A549 (cell line): ENCODE measurements around the gene ADGRA3.

Experiments
- CBX2 ChIP-seq: fragments of 200-600 bp; sonication (generic); IDR thresholded peaks from 2 replicates; pipeline ENCODE4 v1.6.1; 2016; ENCODE audit warnings: low read depth, mild to moderate bottlenecking, borderline replicate concordance
- CTCF ChIP-seq: fragments of >200 bp; sonication (Bioruptor Twin); formaldehyde crosslinking; IDR thresholded peaks from 3 replicates; pipeline ENCODE4 v1.5.1; 2016
- EP300 ChIP-seq, 2 experiments: fragments of >200 bp; sonication (Bioruptor Twin); formaldehyde crosslinking; IDR thresholded peaks; 2 replicates in 1 of 2; 3 replicates in 1 of 2; pipeline ENCODE4 v1.6.1; 2016 to 2017
- HOXA7 ChIP-seq: fragments of 250-450 bp; sonication (Bioruptor Pico); IDR thresholded peaks from 2 replicates; pipeline ENCODE4 v1.5.0; 2020; ENCODE audit warnings: mild to moderate bottlenecking, moderate library complexity
- POLR2A ChIP-seq: IDR thresholded peaks from 2 replicates; pipeline ENCODE4 v1.6.1; 2012; ENCODE audit warnings: mild to moderate bottlenecking, low read length
- REST ChIP-seq: fragments of 200-600 bp; sonication (generic); IDR thresholded peaks from 2 replicates; pipeline ENCODE4 v1.6.1; 2016; ENCODE audit warnings: antibody characterized with exemption, mild to moderate bottlenecking, moderate library complexity
- RFX5 ChIP-seq: fragments of 450-650 bp; IDR thresholded peaks from 2 replicates; pipeline ENCODE4 v1.7.1; 2014; ENCODE audit warnings: antibody characterized with exemption, mild to moderate bottlenecking, moderate library complexity

- TF ChIP-seq CBX2, result no peak
- TF ChIP-seq CTCF, result no peak
- no peak for TF ChIP-seq RFX5
- TF ChIP-seq EP300 (IDR thresholded peaks at IDR 0.05), result no peak
- no peak for TF ChIP-seq REST
- no peak for TF ChIP-seq HOXA7 (CRISPR knock-in tag)
- TF ChIP-seq POLR2A, result no peak
These were observed 43.8 kb downstream of the ADGRA3 start for GRCh38 chr4:22471999-22472461.
